NCI-H460 (cell line): ENCODE results near the gene EDEM3. TPM values are rescaled to one million over a fixed set of nuclear protein-coding genes. Genes with fewer than 3 reads are reported as not detected.
"Not testable (repeated sequence)": the region's sequence is repeated elsewhere in the genome, so short reads cannot be mapped to it uniquely, and the experiment has no call there.

Experiments used
- DNase-seq: peaks from one replicate; pipeline ENCODE4 v3.0.0-alpha.2; 2016; ENCODE audit warnings: low read depth; ENCODE audit errors: extremely low read depth
- total RNA-seq: library from RNA; depleted of rRNA; stranded (reverse); fragments of >200 nt; shearing (Covaris generic); gene quantifications from 2 replicates; pipeline ENCODE4 v1.2.3, GENCODE V29; 2014

The EDEM3 gene
- total RNA-seq, 1 experiment from 2014 or later = 56.0 TPM

GRCh38 chr1:184771190-184771691, 16.6 kb upstream of the EDEM3 start:
- DNase-seq = no peak

- no peak for DNase-seq
These were observed 15.7 kb upstream of the EDEM3 start for GRCh38 chr1:184770181-184770979.

- no peak for DNase-seq
These were observed 14.6 kb upstream of the EDEM3 start for GRCh38 chr1:184769241-184769640.

GRCh38 chr1:184768467-184768866, 13.8 kb upstream of the EDEM3 start:
- no peak for DNase-seq

DNA sequence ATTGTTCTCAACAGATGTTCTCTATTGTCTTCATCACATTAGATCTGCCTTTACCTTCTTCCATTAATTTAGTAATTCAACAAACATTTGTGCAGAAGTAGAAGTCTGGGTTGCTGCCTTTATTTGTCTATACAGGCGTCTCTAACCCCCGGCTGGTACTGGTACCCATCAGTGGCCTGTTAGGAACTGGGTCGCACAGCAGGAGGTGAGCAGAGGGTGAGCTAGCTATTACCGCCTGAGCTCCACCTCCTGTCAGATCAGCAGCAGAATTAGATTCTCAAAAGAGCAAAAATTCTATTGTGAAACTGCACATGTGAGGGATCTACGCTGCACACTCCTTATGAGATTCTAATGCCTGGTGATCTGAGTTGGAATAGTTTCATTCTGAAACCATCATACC, 12.9 kb upstream of the EDEM3 start:
- DNase-seq = no peak

DNA sequence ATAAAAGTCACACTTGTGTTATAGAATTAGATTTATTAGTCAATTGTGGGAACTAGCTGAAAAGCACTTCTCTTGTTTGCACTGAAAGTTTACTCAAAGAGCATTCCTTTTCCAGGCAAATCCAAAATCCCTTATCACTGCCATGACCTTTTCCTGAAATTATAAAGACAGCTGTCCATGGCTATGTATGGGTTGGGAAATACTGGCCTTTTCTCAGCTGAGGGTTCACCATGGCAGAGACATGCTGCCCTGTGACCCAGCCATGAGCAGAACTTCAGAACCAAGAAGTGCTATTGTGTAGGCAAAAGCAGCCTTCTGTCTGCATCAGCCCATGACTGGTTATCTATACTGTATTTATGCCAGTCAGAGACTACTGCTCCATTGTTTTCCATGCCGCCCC, 9.8 kb upstream of the EDEM3 start:
- DNase-seq = no peak

DNA sequence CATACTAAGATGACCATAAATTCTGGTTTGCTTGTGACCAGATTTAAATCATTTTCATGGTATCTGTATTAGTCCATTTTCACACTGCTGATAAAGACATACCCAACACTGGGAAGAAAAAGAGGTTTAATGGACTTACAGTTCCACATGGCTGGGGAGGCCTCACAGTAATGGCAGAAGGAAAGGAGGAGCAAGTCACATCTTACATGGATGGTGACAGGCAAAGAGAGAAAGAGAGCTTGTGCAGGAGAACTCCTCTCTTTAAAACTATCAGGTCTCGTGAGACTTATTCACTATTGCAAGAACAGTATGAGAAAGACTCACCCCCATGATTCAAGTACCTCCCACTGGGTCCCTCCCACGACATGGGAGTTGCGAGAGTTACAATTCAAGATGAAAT, 8.9 kb upstream of the EDEM3 start:
- DNase-seq = not testable (repeated sequence)

- DNase-seq = no peak
These were observed 7.4 kb upstream of the EDEM3 start for GRCh38 chr1:184761969-184762485.

GRCh38 chr1:184759651-184760050, 5.0 kb upstream of the EDEM3 start:
- DNase-seq = no peak

DNA sequence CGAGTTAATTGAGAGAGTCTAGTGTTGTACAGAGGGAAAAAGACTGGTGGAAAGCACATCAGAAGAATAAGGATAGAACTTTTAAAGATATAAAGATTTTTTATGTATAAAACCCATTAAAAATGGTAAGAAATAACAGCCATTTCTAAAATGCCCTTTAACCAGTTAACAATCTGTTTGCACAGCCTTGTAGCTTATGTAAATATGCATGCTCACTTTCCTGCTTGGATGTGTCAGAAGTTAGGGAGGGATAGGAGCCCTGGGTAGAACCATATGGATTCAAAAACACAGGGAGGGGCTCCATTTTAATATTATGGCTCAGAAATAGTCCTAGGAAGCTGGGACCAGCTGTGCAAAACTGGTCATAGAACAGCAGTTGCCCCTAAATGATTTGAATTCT, 4.5 kb upstream of the EDEM3 start:
- DNase-seq = no peak

- DNase-seq = no peak
These were observed 3.2 kb upstream of the EDEM3 start for GRCh38 chr1:184757891-184758290.

DNA sequence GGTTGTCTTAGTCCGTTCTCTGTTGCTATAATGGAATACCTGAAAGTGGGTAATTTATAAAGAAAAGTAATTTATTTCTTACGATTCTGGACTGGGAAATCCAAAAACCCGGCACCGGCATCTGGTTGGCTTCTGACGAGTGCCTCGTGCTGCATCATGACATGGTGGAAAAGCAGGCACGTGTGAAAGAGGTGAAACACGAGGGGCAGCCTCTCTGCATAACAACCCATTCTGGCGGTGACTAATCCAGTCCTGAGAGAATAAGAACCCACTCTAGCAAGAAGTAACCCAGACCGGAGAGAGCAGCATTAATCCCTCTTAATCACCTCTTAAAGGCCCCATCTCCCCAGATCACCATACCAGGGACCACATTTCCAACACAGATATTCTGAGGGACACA, 2.7 kb upstream of the EDEM3 start:
- no peak for DNase-seq

DNA sequence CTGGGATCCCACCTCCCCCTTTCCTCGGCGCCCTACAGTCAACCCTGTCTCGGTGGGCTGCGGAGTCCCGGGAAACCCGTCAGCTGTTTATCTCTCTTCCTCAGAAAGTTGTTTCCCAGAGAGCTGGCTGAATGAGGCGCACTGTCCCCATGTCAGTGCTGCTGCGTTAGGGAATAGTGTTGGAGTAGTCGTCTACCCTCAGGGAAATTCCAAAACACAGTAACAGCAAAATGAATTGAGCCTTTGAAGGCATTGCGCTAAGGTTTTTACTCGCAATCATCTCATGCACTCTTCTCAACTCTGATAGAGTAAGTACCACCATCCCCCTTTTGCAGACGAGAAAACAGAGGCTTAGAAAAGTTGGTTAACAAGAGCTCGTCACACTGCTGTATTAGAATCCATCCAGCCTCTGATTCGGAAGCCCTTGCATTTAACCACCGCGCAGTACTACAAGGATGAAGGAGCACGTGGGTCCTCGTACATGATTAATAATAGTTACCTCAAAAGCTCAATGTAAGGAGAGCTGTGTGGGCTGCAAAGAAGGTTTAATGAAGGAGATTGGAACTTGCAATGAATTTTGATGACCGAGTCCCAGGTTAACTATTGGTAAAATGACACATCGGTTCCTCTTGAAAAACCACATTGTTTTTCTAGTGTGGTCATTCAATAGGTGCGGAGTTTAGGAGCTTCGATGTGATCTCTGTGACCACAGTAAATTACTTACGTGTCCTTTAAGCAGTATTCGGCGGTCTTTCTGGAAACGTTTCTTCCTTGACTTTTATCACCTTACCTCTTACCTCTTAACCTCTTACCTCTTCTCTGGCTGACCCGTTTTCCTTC, 788 bp upstream of the EDEM3 start:
- no peak for DNase-seq

DNA sequence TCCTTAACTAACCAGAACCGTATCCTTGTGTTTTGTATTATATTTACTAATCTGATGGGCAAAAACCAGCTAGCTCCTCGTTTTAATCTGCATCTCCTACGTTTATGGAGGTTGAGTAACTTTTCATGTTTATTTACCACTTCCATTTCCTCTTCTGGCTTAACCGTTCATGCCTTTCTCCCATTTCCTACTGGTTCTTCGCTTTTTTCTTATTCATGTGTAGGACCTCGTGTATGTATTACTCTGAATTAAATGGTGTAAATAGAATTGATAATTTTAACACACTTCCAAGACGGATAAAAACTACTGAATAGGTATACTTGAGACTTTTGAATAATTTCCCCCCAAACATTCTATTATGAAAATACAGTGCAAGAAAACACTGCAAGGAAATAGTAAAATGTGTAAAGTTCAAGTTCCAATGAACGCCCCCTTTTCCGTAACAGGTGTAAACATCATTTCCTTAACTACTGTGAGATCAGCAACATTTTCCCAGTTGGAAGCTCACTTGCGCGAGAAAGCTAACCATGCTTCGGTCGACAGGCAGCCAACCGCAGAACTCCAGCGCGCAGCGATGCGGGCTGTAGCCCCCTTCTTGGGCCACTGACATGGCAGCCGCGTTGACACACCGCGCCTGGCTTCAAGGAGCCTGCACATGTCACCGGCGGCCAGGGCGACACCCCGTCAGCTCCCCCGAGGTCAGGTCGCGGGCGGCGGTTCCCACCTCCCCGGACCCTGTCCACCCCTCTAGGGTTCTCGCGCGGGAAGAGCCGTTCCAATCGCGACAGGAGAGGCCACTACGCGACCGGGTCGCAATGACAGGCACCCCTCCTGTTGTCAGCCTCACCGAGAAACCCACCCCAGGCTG, 816 bp downstream of the EDEM3 start:
- DNase-seq = peak; percentile 23

DNA sequence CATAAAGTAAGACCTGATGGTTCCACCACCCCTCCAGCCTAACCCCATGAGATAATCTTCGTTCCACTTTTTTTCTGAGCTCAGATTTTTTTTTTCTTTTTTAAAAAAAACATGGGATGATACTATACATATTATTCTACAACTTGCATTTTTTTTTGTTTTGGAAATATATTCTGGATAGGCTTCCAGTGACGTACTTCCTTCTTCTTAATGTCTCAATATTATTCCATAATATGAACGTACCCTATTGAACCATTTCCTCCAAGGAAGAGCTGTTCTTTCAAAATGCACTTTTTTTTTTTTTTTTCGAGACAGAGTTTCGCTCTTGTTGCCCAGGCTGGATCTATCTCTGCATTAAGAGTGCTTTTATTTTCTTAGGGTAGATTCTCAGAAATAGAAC, 1.5 kb downstream of the EDEM3 start:
- no peak for DNase-seq

GRCh38 chr1:184752656-184753055, 2.0 kb downstream of the EDEM3 start:
- DNase-seq = no peak

- DNase-seq = no peak
These were observed 5.9 kb downstream of the EDEM3 start for GRCh38 chr1:184748740-184749139.

DNA sequence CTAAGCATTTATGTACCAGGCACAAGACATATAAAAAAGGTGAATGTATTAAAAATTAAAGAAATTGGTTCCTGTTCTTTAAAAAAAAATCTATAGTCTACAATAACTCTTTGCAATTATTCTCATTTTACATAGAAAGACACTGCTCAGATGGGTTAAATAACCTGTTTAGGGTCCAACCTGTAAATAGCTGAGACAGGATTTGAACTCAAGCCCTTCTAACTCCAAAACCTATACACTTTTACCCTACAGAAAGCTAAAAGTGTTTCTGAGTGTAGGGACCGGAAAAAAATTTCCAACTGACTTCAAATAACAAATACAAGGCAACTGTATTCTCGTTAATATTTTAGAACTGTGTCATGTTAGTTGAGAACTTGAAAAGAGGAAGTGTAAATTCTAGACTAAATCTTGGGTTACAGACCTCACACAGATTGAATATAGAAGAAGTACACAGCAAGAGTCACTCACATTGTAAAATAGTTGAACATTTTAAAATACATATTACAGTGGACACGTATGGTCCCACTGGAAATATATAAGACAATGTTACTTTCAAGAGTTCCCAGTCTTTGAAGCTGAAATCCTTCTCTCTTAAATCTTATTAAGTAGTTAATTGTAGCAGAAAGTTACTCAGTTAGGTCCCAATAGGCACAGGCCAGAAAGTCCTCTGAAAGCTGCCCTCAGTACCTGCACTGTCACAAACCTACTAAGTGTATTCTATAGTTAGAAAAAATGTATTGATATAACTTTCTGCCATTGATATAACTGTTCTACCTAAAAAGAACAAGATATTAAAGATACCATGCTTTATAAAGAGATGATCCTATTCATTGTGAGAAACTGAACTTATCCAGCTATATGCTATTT, 7.3 kb downstream of the EDEM3 start:
- no peak for DNase-seq

DNA sequence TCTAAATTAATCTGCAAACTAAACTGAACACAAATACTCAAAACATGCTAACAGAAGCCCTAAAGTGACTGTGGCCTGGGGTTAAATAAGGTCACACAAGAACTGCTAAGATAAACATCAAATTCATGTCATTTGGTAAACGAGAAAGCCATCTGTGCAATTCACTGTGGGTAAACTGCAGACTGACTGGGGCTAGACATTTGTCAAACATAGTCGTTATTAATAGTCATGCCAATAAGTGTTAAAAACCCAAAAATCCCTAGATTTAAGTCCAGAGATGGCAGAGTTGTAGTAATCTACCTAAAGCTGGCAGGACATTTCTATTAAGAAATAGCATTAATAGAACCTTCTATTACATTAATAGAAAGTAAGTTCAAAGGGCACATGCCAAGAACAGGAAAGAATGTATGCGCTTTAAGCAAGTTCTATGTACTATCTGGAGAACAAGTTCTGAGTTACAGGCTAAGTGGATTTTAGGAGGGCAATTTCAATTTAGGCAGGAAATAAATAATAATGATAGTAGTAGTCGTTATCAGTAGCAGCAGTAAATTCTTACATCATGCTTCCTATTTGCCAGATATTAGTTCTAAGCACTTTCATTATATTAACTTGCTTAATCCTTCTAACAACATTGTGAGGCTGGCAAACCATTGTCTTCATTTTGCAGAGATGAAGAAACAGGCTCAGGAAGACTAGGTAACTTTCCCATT, 8.6 kb downstream of the EDEM3 start:
- no peak for DNase-seq
